Stomach (tissue), 4 donors: Measurements from ENCODE around the gene MRPL17.

Source experiments
- EP300 ChIP-seq: sonication (generic); formaldehyde crosslinking; IDR thresholded peaks from one replicate; pipeline ENCODE4 v1.6.1; 2017; ENCODE audit warnings: antibody characterized with exemption
- POLR2A ChIP-seq, 4 donors: fragments of 450-650 bp; IDR thresholded peaks; one replicate each; pipeline ENCODE4 v1.6.1; 2016; ENCODE audit warnings: antibody characterized with exemption in 4 of 4, control low read depth in 2 of 4, mild to moderate bottlenecking in 1 of 4, moderate library complexity in 1 of 4
- TF ChIP-seq, protein P1 (sequence below), 7 experiments: fragments of 450-650 bp in 4 of 7; fragments of 200-600 bp in 3 of 7; sonication (generic) in 3 of 7; IDR thresholded peaks; one replicate each; pipeline ENCODE4 v1.5.1; 2016 to 2019; ENCODE audit warnings: antibody characterized with exemption in 7 of 7, control low read depth in 2 of 7, mild to moderate bottlenecking in 1 of 7

DNA sequence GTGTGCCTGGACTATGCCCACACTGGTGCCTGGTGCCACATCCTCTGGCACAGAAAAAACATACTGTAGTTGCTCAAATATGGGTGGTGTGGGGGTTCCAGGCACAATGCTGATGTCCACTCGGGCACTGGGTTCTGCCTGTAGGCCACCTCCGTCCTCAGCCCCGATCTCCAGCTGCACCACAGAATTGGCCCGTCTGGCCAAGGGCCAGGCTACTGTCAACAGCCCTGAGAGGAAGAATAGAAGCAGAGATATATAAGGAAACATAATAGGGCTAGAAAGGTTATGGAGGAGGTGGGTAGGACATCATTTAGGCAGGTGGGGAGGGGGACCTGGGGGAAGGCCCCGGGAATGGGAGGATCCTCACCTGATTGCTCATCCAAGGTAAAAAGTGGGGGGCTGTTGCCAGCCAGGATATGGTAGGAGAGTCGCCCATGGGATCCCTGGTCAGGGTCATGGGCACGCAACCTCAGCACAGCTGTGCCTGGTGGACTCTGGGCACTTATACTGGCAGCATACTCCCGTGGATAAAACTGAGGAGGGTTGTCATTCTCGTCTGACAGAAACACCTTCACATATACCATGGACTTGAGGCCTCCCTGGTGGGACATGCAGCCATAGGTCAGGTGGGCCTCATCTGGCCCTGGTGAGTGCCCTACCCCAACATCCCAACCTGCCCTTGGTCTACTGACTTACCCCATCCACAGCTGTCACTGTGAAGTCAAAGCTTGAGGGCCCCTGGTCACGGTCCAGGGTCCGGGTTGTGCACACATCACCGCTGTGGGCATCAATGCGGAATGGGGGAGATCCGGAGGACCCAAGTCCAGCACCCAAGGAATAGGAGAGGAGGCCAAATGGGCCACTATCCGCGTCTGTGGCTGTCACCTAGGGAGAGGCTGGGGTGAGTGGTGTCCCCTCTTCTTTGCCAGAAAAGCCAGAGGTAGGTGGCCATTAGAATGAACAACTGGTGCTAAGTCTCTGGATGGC, 49.4 kb downstream of the MRPL17 start:
- TF ChIP-seq POLR2A (IDR thresholded peaks at IDR 0.05): no peak
- TF ChIP-seq, protein P1, sequence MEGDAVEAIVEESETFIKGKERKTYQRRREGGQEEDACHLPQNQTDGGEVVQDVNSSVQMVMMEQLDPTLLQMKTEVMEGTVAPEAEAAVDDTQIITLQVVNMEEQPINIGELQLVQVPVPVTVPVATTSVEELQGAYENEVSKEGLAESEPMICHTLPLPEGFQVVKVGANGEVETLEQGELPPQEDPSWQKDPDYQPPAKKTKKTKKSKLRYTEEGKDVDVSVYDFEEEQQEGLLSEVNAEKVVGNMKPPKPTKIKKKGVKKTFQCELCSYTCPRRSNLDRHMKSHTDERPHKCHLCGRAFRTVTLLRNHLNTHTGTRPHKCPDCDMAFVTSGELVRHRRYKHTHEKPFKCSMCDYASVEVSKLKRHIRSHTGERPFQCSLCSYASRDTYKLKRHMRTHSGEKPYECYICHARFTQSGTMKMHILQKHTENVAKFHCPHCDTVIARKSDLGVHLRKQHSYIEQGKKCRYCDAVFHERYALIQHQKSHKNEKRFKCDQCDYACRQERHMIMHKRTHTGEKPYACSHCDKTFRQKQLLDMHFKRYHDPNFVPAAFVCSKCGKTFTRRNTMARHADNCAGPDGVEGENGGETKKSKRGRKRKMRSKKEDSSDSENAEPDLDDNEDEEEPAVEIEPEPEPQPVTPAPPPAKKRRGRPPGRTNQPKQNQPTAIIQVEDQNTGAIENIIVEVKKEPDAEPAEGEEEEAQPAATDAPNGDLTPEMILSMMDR (IDR thresholded peaks at IDR 0.05): no peak
- no peak for TF ChIP-seq EP300
